NCI-H2081 (cell line): ENCODE results near the gene OLIG3.

ENCODE experiments used
- DNase-seq, 2 experiments: peaks; one replicate each; lab custom pipeline; 2025; lab: John Stamatoyannopoulos, UW

OLIG3 gene

DNA sequence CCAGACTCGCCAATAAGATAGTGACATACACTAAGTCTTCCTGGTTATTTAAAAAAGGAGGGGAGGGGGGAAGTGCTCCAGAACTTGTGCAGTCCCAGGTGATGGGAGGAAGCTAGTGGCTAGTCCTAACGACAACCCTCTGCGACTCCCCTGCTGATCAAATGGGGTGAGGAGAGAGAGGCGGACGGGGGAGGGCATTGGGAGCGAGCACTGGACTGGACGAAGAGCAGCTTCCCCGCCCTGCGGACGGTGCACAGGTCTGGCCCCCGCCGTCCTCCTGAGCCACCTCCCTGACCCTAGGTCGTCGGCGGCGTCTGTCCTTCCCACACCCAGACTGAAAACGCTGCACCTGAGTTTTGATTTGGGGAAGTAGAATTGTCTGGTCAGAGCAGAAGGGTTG, 2.2 kb upstream of the OLIG3 start:
- DNase-seq = no peak

DNA sequence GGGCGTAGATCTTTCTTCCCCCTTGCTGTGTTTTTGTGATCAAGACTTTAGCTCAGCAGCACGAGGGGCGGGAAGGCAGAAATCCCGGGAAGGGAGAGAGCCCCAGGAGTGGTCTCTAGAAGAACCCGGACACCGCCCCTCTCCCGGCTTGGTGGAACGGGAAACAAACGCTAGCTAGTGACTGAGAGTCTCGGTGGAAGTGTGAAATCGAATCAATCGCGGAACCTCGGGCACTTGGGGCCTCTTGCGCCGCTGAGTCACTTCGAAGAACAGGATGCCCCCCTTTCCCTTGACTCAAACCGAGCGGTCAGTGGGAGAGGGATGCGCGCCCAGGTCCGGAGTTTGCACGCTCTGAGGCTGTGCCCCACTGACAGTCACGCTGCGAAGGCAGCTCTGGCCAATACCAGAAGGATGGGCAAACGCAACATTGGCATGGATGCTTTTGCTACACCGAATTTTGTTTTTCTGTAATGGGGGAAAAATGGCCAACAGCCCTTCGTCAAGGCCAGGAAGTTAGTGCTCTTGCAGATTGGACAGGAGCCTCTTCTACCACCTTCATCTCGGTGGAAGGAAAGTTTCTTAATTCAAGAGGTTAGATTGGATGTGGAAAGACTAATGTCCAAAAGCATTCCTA, 1.6 kb upstream of the OLIG3 start:
- DNase-seq = no peak

GRCh38 chr6:137494988-137495702, 951 bp upstream of the OLIG3 start:
- no peak for DNase-seq

GRCh38 chr6:137493218-137494038, 766 bp downstream of the OLIG3 start:
- no peak for DNase-seq

DNA sequence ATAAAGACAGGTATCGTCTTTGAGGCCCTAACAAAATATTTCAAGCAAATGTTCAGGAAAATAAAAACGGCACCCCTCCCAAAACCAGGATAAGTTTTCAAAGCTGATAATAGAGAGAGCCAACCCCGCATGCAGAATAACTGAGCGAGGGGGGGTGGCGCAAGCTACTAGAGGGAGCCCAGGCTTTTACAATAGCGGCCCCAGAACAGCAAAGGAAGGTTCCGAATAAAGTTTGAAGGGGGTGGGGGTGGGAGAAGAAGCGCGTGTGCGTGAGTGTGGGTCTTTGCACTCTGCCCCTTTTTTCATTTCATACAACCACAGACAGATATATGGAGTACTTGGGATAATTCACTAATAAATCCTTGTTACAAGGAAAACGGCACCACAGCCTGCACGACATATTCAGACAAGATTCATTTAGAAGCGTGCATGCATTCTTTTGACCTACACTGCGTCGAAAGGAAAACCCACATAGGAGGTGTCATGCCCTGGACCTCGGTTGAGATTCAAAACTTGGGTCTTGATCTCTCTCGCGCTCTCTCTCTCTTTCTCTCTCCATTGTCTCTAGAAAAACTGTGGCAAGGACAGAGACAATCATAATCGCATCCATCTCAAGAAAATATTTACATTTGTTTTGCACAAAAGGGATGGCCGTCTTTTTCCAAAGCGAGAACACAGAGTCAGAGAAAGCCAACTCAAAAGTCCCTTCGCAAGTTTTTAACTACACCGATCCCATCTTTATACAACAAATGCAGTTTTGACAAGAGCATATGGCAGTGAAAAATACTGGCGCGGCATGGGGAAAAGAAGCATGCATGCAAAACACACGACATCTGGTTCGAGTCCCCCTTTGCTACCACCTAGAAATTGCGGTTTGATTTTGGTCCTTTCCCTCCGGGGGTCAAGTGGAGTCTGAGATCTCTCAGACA, 1.6 kb downstream of the OLIG3 start:
- no peak for DNase-seq

DNA sequence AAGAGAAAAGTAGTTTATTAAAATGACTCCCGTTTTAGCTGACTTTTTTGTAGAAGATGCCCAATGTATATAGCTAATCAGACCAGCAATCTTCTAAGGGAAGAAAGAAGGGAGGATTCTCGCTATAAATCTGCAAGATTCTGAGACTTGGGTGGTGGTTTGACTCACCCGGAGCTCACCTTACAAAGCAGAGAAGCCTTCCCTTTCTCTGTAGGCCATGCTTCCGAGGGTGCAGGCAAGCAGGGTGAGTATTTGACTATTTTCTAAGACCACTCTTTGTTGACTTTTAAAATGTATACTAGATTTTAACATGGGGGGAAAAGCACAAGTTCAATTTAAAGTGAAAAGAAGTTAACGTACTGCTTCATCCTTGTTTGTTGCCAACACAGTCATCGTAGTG, 2.7 kb downstream of the OLIG3 start:
- no peak for DNase-seq

DNA sequence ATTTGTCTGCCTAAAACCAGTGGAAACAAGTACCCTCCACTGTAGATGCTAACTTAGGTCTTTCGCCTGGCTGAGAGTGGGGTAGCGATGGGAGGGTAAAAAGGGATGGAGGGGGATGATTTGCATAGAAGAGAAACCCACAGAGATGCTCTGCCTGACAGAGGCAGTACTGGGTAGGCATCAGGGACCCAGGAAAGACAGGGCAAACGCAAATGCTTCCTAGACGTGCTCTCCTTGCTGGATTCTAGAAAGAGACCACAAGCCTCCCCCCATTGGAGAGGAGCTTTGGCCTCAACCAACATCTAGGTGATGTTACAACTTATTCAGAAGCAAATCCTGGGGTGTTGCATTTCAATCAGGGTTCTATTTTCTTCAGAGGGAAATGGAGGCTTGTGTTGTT, 3.2 kb downstream of the OLIG3 start:
- no peak for DNase-seq

DNA sequence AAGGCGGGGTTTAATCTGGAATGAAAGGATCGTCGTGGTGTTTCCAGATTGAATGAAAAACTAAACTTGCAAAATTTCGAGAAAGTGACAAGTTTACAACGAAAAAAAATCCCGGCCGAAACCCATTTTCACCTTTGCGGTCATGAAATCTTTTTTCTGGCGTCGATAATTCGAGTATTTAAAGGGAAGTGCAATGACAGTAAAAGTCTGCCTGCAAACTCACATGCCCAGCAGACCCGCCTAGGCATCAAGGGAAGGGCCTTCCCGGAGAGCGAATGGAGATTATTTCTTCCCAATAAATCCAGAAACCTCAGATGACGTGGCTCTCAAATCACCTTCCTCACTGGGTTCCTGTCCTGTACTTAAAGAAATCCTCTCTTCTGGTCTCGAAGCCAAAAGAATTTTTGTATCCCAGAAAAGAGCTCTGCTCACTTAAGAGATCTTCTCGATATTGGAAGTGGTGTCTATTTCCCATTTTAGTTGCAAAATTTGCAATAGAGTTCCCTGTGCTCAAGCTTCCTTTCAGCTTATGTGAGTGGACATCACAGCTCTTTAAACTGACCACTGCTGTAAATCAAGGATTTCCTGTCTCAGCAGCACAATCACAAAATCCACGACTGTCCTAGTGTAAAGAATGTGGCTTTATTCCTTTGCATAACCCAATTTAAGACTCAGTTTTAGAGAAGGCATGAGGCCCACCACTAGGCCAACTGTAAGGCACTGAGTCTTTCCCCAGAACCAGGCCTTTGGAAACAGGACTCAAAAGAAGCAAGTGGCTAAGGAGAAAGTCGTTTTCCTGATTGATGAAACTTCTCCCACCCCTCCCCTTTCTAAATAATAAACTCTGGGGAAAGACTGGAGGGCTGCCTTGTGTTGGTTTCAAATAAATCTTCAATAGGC, 3.9 kb downstream of the OLIG3 start:
- no peak for DNase-seq

- DNase-seq = no peak
Measured at GRCh38 chr6:137489046-137490005, 4.9 kb downstream of the OLIG3 start.

DNA sequence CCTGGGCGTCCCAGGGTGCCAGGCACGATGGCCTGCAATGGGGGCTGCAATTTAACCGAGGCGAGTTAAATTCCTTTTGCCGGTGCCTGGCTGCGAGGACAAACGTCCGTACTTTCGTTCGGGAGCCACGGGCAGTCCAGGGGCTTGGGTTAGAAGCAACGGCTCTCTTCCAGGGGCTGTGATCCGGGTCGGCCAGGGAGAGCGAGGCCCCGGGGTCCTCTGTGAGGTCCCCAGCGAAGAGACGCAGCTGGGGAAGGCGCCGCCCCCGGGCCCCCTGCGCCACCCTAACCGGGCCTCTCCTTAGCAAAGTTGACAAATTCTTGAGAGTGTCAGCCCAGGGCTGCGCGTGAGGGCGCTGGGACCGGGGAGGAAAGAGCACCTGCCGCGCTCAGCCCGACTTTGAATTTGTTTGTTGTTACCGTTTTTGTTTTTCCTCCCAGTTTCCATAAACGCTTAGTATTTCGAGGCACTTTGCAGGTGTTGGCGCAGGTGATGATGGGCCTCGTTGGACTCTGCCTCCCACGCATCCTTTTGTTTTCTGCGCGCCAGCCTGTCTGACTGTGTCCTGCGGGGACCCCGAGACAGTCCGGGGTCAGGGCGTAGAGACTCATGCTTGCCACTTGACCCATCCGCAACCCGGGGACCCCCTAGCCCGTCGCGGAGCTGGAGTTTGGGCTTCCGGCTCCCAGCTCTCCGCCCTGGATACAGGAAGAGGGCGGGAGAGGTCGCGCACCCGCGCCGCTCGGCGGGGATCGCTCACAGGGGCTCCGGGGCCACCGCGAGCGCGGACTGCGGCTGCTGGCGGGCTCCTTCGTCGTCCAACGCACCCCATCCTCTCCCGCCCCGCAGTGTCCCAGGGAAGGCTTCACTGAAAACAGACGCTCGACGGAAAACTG, 5.8 kb downstream of the OLIG3 start:
- no peak for DNase-seq

GRCh38 chr6:137487869-137488149, 6.4 kb downstream of the OLIG3 start:
- DNase-seq = no peak

DNA sequence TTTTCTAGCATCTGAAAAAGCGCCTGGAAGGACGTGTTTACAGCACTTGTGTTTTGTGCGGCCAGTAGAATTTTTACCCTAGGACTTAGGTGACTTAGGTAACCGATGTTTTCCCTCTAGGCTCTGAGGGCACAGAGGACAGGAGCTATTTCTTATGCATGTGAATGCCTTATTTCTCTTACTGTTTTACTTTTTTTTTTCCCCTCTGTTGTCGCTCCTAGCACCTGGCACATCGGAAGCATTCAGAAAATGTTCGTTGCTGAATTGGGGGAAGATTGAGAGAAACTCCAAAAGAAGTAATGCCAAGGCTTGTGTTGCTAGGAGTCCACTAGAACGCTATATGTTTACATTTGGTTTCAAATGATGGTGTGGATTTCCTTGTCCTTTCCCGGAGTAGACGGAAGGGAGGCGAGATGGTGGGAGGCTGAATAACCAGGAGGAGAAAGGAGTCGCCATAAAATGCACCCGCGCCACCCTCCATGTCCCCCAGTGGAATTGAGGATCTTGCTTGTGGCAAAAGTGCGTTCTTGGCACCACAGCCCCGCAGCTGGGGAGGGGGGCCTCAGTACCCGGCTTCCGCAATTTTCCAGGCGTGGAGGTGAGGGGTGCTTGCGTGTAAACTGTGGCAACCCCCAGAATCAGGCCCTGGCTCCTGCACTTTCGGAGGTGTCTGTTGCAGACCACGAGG, 6.9 kb downstream of the OLIG3 start:
- DNase-seq = no peak

DNA sequence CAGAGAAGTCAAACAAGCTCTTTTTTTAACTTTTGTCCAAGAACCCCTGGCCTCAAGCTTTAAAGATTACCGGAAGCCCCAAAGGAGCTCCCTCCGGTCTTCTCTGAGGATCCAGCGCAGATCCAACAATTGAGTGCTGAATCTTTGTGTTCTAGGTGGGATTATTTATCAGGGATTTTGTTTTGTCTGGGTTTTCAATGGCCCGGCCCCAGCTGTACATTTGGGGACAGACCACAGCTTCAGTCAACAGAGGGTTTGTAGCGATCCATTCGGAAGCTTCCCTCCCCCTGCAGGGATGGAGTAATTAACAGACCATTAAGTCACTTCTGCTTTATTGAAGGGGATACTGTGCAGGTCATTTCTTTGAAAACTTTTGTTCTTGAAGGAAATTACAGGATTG, 7.8 kb downstream of the OLIG3 start:
- DNase-seq = peak in 1 of 2 experiments; percentile 7

DNA sequence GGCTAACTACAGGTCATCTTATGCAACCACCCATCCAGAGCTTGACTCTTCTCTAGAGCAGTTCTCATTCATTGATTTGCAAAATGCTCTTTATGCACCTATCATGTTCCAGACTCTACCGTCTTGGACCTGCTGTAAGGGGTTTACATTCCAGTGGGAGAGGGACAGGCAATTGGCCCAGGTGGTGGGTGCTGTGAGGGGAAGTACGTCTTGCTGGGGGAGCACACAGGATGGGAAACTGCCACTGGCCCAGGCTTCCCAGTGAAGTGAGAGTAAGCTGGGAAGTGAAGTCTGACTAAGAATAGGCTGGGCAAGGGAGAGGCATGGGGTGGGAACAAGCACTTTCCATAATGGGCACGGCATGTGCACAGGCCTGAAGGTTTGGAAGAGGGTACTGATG, 13.8 kb downstream of the OLIG3 start:
- DNase-seq = no peak

DNA sequence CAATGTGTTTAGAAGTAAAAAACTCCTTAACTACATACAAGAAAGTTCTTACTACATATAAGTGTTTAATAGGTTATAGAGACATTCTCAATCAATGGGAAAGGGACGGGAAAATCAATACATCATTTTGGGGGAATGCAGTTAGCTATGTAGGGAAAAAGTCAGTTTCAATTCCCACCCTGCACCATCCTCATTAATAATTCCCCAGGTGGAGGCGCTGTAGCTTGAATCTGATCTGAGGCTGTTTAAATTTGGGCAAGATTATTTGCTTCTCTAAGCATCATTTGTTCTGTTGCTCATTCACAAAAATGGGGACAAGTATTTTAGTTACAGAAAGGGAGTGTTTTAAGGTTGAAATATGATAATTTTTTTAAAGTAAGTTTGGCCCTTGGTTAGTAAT, 19.1 kb downstream of the OLIG3 start:
- DNase-seq = no peak

- peak in 1 of 2 experiments; percentile 27 for DNase-seq
Measured at GRCh38 chr6:137473598-137473997, 20.6 kb downstream of the OLIG3 start.

- DNase-seq = no peak
Measured at GRCh38 chr6:137472641-137473137, 21.5 kb downstream of the OLIG3 start.

DNA sequence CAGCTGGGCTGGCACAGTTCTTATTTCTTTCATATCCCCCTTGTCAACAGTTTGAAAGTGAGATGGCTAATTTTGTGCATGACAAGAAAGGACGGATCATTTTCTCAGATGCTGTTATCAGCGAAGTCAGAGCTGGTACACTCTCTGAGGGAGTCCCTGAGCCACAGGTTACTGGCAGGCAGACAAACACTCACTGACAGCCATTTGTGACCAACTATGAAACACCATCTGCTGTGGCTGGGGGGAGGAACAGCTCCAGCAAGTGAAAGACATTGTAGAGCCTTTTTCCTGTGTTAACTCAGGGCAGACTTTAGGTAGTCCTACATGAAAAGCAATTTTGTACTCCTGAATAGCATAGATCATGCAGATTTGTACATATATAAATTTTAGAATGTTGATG, 22.2 kb downstream of the OLIG3 start:
- peak in 1 of 2 experiments; percentile 42 for DNase-seq
